ENCODE results near the gene PRKCE. TPM values are rescaled to one million over a fixed set of nuclear protein-coding genes. Genes with fewer than 3 reads are reported as not detected.

Gene PRKCE
- total RNA-seq, 2 donors from 2014 or later = 7.2 to 25.4 TPM

- DNase-seq (ENCODE audit: low spot score) = peak; percentile 24
- Histone ChIP-seq H3K4me3 (no peak overlapping the region), H3K9me3 (no peaks in the 10 kb centered on the region), H3K4me1 (replicated peaks) (no peaks in the 10 kb centered on the region), H3K27me3 (replicated peaks; ENCODE audit: insufficient read depth) (no peaks in the 10 kb centered on the region), H3K36me3 (no peaks in the 10 kb centered on the region), H3K27ac (peak overlapping the region; percentile 13 to 52)
- TF ChIP-seq POLR2A (IDR thresholded peaks at IDR 0.05) = no peak
- no peak for TF ChIP-seq POLR2AphosphoS5 (IDR thresholded peaks at IDR 0.05)
- peak in 2 of 4 experiments; percentile 21 to 48 for TF ChIP-seq CTCF (IDR thresholded peaks at IDR 0.05)
- intact Hi-C loops (cut with DNase I) = no loop called here
- 63% methylated on average over 2 of the region's 2 CpGs for WGBS
These were observed 399.0 kb downstream of the PRKCE start for GRCh38 chr2:46050489-46050888.

GRCh38 chr2:46051085-46051484 lies 399.6 kb downstream of the PRKCE start:
- no peak overlapping the region for H3K27ac ChIP-seq
- TF ChIP-seq POLR2A (IDR thresholded peaks at IDR 0.05) (no peak), CTCF (IDR thresholded peaks at IDR 0.05) (no peak), POLR2AphosphoS5 (IDR thresholded peaks at IDR 0.05) (no peak)
- intact Hi-C loops (cut with DNase I) = no loop called here
- no peaks in the 10 kb centered on the region for H3K27me3 ChIP-seq (replicated peaks; ENCODE audit: insufficient read depth)
- no peak for DNase-seq (ENCODE audit: low spot score)
- no peaks in the 10 kb centered on the region for H3K9me3 ChIP-seq
- H3K4me3 ChIP-seq = no peak overlapping the region
- no peaks in the 10 kb centered on the region for H3K4me1 ChIP-seq (replicated peaks)
- 94% methylated on average over 1 of the region's 1 CpG for WGBS
- no peaks in the 10 kb centered on the region for H3K36me3 ChIP-seq

- Histone ChIP-seq H3K27ac (no peak overlapping the region), H3K4me3 (no peak overlapping the region), H3K9me3 (no peaks in the 10 kb centered on the region), H3K4me1 (replicated peaks) (peaks cover 9% of the 10 kb centered on the region), H3K27me3 (replicated peaks; ENCODE audit: insufficient read depth) (no peaks in the 10 kb centered on the region), H3K36me3 (no peaks in the 10 kb centered on the region)
- no peak for DNase-seq (ENCODE audit: low spot score)
- intact Hi-C loops (cut with DNase I) = no loop called here
- TF ChIP-seq POLR2A (IDR thresholded peaks at IDR 0.05) = no peak
- no peak for TF ChIP-seq POLR2AphosphoS5 (IDR thresholded peaks at IDR 0.05)
- TF ChIP-seq CTCF (IDR thresholded peaks at IDR 0.05) = no peak
- 95% methylated on average over 9 of the region's 9 CpGs for WGBS
These were observed 402.1 kb downstream of the PRKCE start for GRCh38 chr2:46053564-46053963.

- DNase-seq (ENCODE audit: low spot score) = no peak
- intact Hi-C loops (cut with DNase I) = no loop called here
- WGBS = 95% methylated on average over 1 of the region's 1 CpG
- TF ChIP-seq CTCF (IDR thresholded peaks at IDR 0.05) (no peak), POLR2AphosphoS5 (IDR thresholded peaks at IDR 0.05) (no peak)
- Histone ChIP-seq H3K27ac (no peak overlapping the region), H3K9me3 (no peaks in the 10 kb centered on the region), H3K4me3 (no peak overlapping the region), H3K36me3 (no peaks in the 10 kb centered on the region), H3K4me1 (replicated peaks) (peaks cover 10% of the 10 kb centered on the region), H3K27me3 (replicated peaks; ENCODE audit: insufficient read depth) (no peaks in the 10 kb centered on the region)
These were observed 405.1 kb downstream of the PRKCE start for GRCh38 chr2:46056541-46056940.

- Histone ChIP-seq H3K36me3 (no peaks in the 10 kb centered on the region), H3K27me3 (replicated peaks; ENCODE audit: insufficient read depth) (no peaks in the 10 kb centered on the region), H3K4me1 (replicated peaks) (peaks cover 14% of the 10 kb centered on the region), H3K4me3 (no peak overlapping the region), H3K27ac (peak overlapping the region in 1 of 2 donors; percentile 53), H3K9me3 (no peaks in the 10 kb centered on the region)
- TF ChIP-seq CTCF (IDR thresholded peaks at IDR 0.05) (no peak), POLR2A (IDR thresholded peaks at IDR 0.05) (no peak), POLR2AphosphoS5 (IDR thresholded peaks at IDR 0.05) (peak; percentile 53)
- intact Hi-C loops (cut with DNase I) = no loop called here
- WGBS = 31% methylated on average over 5 of the region's 5 CpGs
- DNase-seq (ENCODE audit: low spot score) = peak; percentile 45
These were observed 406.7 kb downstream of the PRKCE start for GRCh38 chr2:46058140-46058539.
